Measurements from ENCODE around the gene GRB2. TPM values are rescaled to one million over a fixed set of nuclear protein-coding genes. Genes with fewer than 3 reads are reported as not detected.

Gene GRB2
- total and polyA plus RNA-seq, 4 donors: 51.0 to 198 (median 114) TPM

DNA sequence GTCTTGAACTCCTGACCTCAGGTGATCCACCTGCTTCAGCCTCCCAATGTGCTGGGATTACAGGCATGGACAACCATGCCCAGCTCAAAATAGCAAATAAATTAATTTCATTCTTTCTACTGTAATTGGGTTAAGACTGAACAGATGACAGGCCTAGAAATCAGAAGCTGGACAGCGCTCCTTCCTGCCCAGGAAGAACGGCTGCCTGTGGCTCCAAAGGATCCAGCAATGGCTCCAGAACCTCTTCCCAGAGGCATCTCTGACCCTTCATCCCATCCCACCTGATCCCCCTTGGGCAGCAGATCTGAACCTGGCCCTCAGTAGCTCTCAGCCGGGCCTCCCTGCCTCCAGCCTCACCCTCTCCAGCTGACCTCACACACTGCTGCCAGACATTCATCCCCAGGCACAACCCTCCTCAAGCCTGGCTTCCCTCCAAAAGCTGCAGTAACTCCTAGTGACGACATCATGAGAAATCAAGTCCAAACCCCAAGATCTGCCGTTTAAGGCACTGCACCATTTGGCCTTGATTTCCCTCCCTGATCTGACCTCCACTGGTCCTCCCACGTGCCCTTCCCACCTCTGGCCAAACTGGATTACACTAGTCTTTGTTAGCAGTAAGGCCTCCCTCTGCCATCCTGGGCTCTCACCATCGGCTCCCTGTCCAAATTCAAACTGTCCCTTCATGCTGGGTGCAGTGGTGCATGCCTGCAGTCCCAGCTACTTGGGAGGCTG lies 131.3 kb downstream of the GRB2 start:
- ATAC-seq (ENCODE audit: insufficient read depth, low FRiP score): no peak

DNA sequence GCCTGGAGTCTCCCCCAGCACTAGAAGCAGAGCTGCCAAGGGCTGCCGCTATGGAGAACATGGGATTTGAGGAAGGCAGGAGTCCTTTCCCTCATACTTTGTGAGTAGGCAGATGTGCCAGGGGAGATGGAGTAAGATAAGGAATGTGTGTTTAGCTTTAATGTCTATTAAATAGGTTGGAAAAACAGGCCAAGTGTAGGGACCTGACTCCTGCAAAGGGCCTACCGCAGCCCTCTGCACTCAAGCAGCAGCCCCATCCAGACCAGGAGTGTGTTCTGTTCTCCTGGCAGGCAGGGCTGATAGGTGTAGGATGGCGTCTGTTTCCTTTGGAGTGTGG lies 132.7 kb downstream of the GRB2 start:
- DNase-seq (no peak), ATAC-seq (ENCODE audit: insufficient read depth, low FRiP score) (no peak)
- H3K9ac ChIP-seq (ENCODE audit: insufficient read depth in 1 of 2, low read length in 2 of 2): no peak overlapping the region
- H3K27me3 ChIP-seq (ENCODE audit: control insufficient read depth in 3 of 3, insufficient read depth in 3 of 3, low read length in 2 of 3): no peaks in the 10 kb centered on the region
- H3K36me3 ChIP-seq (ENCODE audit: control insufficient read depth in 4 of 4, insufficient read depth in 4 of 4, low read length in 4 of 4): peaks cover 0 to 3% (median 0%) of the 10 kb centered on the region in 4 donors
- no peak for TF ChIP-seq CTCF (IDR thresholded peaks at IDR 0.05; ENCODE audit: control extremely low read depth, extremely low read depth)
- 68 to 77% methylated on average over 3 of the region's 3 CpGs for WGBS, 2 donors
- H3K4me3 ChIP-seq: no peak overlapping the region
- no peak overlapping the region for H3K27ac ChIP-seq (ENCODE audit: low read depth in 1 of 2, low read length in 1 of 2)
- peaks cover 0 to 23% (median 3%) of the 10 kb centered on the region in 5 donors for H3K4me1 ChIP-seq (ENCODE audit: control insufficient read depth in 5 of 5, insufficient read depth in 5 of 5, low read length in 5 of 5)
- H3K9me3 ChIP-seq (ENCODE audit: control insufficient read depth in 4 of 4, insufficient read depth in 3 of 4, low read length in 3 of 4): no peaks in the 10 kb centered on the region

More for the DNA sequence above, 131.3 kb downstream of the GRB2 start:
- H3K27ac ChIP-seq (ENCODE audit: low read depth in 1 of 2, low read length in 1 of 2): no peak overlapping the region
- WGBS, 2 donors: 64 to 78% methylated on average over 7 of the region's 7 CpGs
- no peak overlapping the region for H3K4me3 ChIP-seq
- peak in 1 of 3 donors; percentile 19 for DNase-seq
- no peak for TF ChIP-seq CTCF (IDR thresholded peaks at IDR 0.05; ENCODE audit: control extremely low read depth, extremely low read depth)
- H3K4me1 ChIP-seq (ENCODE audit: control insufficient read depth in 5 of 5, insufficient read depth in 5 of 5, low read length in 5 of 5): peaks cover 0 to 23% (median 3%) of the 10 kb centered on the region in 5 donors
- no peaks in the 10 kb centered on the region for H3K27me3 ChIP-seq (ENCODE audit: control insufficient read depth in 3 of 3, insufficient read depth in 3 of 3, low read length in 2 of 3)
- no peaks in the 10 kb centered on the region for H3K9me3 ChIP-seq (ENCODE audit: control insufficient read depth in 4 of 4, insufficient read depth in 3 of 4, low read length in 3 of 4)
- H3K36me3 ChIP-seq (ENCODE audit: control insufficient read depth in 4 of 4, insufficient read depth in 4 of 4, low read length in 4 of 4): peaks cover 0 to 5% (median 0%) of the 10 kb centered on the region in 4 donors
- no peak overlapping the region for H3K9ac ChIP-seq (ENCODE audit: insufficient read depth in 1 of 2, low read length in 2 of 2)

DNA sequence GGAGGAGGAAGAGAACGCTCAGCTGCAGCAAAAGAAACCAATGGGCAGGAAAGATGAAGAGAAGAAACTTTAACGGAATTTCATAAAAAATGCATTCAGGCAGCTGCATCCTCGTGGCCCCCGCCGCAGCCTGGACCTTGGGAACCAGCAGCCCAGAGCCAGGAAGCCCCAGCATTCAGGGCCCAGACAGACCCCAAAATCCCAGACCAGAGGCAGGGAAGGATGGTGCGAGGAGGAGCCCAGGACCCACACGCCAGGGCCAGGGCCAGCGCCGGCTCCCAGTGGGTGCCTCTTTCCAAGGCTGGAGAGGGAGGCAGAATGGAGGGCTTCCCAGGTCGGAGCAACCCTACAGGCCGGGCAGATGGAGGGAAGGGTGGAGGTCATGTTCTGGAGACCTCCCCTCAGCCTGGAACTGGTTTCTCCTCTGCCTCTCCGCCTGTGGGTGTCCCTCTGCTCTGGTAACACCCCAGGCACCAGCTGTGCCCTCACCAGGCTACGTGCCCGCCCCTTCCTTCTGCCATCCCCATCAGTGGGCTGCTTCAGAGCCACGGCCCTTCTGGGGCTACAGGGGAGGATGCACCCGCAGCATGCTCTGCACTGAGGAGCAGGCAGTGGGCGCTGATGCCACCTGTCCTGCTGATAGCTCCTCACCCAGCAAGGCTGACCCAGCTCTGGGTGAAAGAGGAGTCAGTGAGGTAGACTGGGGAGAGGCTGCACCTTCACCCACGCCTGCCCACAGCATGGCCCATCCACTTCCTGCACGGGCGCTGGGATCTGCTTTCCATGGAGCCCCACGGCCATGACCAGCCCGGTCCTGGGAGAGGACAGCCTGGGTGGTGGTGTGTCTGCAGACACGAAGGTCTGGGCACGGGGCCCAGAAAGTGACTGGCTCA lies 133.3 kb downstream of the GRB2 start:
- no peak for TF ChIP-seq CTCF (IDR thresholded peaks at IDR 0.05; ENCODE audit: control extremely low read depth, extremely low read depth)
- 60 to 61% methylated on average over 24 of the region's 24 CpGs for WGBS, 2 donors
- peaks cover 0 to 26% (median 3%) of the 10 kb centered on the region in 5 donors for H3K4me1 ChIP-seq (ENCODE audit: control insufficient read depth in 5 of 5, insufficient read depth in 5 of 5, low read length in 5 of 5)
- no peaks in the 10 kb centered on the region for H3K27me3 ChIP-seq (ENCODE audit: control insufficient read depth in 3 of 3, insufficient read depth in 3 of 3, low read length in 2 of 3)
- H3K9me3 ChIP-seq (ENCODE audit: control insufficient read depth in 4 of 4, insufficient read depth in 3 of 4, low read length in 3 of 4): no peaks in the 10 kb centered on the region
- ATAC-seq (ENCODE audit: insufficient read depth, low FRiP score): no peak
- H3K27ac ChIP-seq (ENCODE audit: low read depth in 1 of 2, low read length in 1 of 2): peak overlapping the region in 1 of 2 donors; percentile 95
- peaks cover 0 to 6% (median 0%) of the 10 kb centered on the region in 4 donors for H3K36me3 ChIP-seq (ENCODE audit: control insufficient read depth in 4 of 4, insufficient read depth in 4 of 4, low read length in 4 of 4)
- no peak overlapping the region for H3K9ac ChIP-seq (ENCODE audit: insufficient read depth in 1 of 2, low read length in 2 of 2)
- peak in 2 of 3 donors; percentile 25 to 47 for DNase-seq
- H3K4me3 ChIP-seq: no peak overlapping the region

Data from lung (tissue), 12 donors.